Hepatocyte (in vitro differentiated cells): ENCODE results near the gene SCLT1. TPM values are rescaled to one million over a fixed set of nuclear protein-coding genes. Genes with fewer than 3 reads are reported as not detected.

Experiments
- DNase-seq: peaks from one replicate; pipeline ENCODE4 v3.0.0-alpha.2; 2016; ENCODE audit warnings: low spot score
- H2AFZ ChIP-seq: fragments of 200-600 bp; sonication (generic); 2 replicates; pipeline ENCODE4 v1.6.0; 2016; ENCODE audit warnings: antibody characterized with exemption, mild to moderate bottlenecking
- H3K27ac ChIP-seq: fragments of 200-600 bp; sonication (generic); 2 replicates; pipeline ENCODE4 v1.5.1; 2016; ENCODE audit warnings: mild to moderate bottlenecking
- H3K27me3 ChIP-seq: fragments of 200-600 bp; sonication (generic); 2 replicates; pipeline ENCODE4 v1.6.1; 2016
- H3K36me3 ChIP-seq: fragments of 200-600 bp; sonication (generic); replicated peaks from 2 replicates; pipeline ENCODE4 v1.5.1; 2016; ENCODE audit warnings: low read depth; ENCODE audit not compliant: insufficient read depth
- H3K4me1 ChIP-seq: fragments of 200-600 bp; sonication (generic); 2 replicates; pipeline ENCODE4 v1.5.1; 2016; ENCODE audit warnings: mild to moderate bottlenecking, moderate library complexity; ENCODE audit not compliant: insufficient read depth
- H3K4me2 ChIP-seq: fragments of 200-600 bp; sonication (generic); 2 replicates; pipeline ENCODE4 v1.6.0; 2016
- H3K4me3 ChIP-seq: fragments of 200-600 bp; sonication (generic); 2 replicates; pipeline ENCODE4 v1.5.1; 2016; ENCODE audit warnings: mild to moderate bottlenecking
- H3K79me2 ChIP-seq: fragments of 200-600 bp; sonication (generic); 2 replicates; pipeline ENCODE4 v1.6.0; 2017; ENCODE audit warnings: mild to moderate bottlenecking
- H3K9me2 ChIP-seq: fragments of 200-600 bp; sonication (generic); replicated peaks from 2 replicates; pipeline ENCODE4 v1.6.0; 2017; ENCODE audit warnings: mild to moderate bottlenecking; ENCODE audit not compliant: insufficient read depth
- H3K9me3 ChIP-seq: fragments of 200-600 bp; sonication (generic); 2 replicates; pipeline ENCODE4 v1.5.1; 2016; ENCODE audit warnings: low read depth, mild to moderate bottlenecking
- H4K20me1 ChIP-seq: fragments of 200-600 bp; sonication (generic); 2 replicates; pipeline ENCODE4 v1.6.0; 2016; ENCODE audit warnings: mild to moderate bottlenecking; ENCODE audit not compliant: insufficient read depth, poor library complexity, severe bottlenecking
- CTCF ChIP-seq: fragments of 200-600 bp; sonication (generic); IDR thresholded peaks from 2 replicates; pipeline ENCODE4 v1.5.1; 2016; ENCODE audit warnings: antibody characterized with exemption, mild to moderate bottlenecking; ENCODE audit not compliant: poor library complexity
- EZH2 ChIP-seq: fragments of 200-600 bp; sonication (generic); IDR thresholded peaks from 2 replicates; pipeline ENCODE4 v1.6.1; 2016; ENCODE audit warnings: antibody characterized with exemption, mild to moderate bottlenecking, borderline replicate concordance
- EZH2phosphoT487 ChIP-seq: fragments of 200-600 bp; sonication (generic); IDR thresholded peaks from one replicate; pipeline ENCODE4 v1.6.1; 2018; ENCODE audit warnings: antibody characterized with exemption, mild to moderate bottlenecking, low read depth, moderate library complexity; ENCODE audit not compliant: unreplicated experiment, severe bottlenecking
- WGBS: methylation state at CpG from one replicate; pipeline ENCODE4 v1.1.6; 2016; ENCODE audit warnings: low lambda C conversion rate; ENCODE audit errors: missing lambda C conversion rate; 5-methylcytosine and 5-hydroxymethylcytosine counted together
- polyA plus RNA-seq: library from polyadenylated mRNA; unstranded; fragments of >200 nt; fragmentation: Nextera tagmentation; extraction: Ambion mirVana; gene quantifications from 2 replicates; pipeline ENCODE4 v1.2.1, GENCODE V29; 2016
- total RNA-seq: library from RNA; depleted of rRNA; stranded (reverse); fragments of >200 nt; gene quantifications from 2 replicates; pipeline ENCODE4 v1.2.3, GENCODE V29; 2014

Gene SCLT1
- total and polyA plus RNA-seq, 2 experiments from 2014 or later, result 6.9 to 13.6 TPM

DNA sequence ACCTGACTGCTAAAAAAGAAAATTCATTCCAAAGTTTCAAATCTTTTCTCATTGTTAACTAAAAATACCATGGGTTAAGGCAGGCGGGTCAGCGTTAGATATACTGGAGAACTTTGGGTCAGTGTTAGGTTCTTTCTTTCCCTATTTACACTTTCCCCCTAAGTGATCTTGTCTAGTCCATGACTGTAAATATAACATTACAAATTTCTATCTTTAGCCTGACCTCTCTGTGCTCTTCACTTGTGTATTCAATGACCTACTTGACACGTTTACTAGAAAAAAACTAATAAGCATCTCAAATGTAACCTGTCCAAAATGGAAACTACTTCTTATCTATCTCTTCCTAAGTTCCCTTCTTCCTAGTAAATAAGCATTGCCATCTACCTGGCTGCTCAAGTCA lies 188.5 kb downstream of the SCLT1 start:
- Histone ChIP-seq H3K9me2 (no peaks in the 10 kb centered on the region), H3K27ac (no peak overlapping the region), H3K79me2 (no peaks in the 10 kb centered on the region), H3K4me1 (no peaks in the 10 kb centered on the region), H4K20me1 (no peaks in the 10 kb centered on the region), H3K27me3 (no peaks in the 10 kb centered on the region), H3K4me3 (no peak overlapping the region), H3K9me3 (no peaks in the 10 kb centered on the region), H3K36me3 (no peaks in the 10 kb centered on the region), H2AFZ (no peak overlapping the region), H3K4me2 (no peak overlapping the region)
- DNase-seq, result no peak
- TF ChIP-seq EZH2 (no peak), EZH2phosphoT487 (no peak)
- WGBS, result 91% methylated on average over 3 of the region's 3 CpGs

DNA sequence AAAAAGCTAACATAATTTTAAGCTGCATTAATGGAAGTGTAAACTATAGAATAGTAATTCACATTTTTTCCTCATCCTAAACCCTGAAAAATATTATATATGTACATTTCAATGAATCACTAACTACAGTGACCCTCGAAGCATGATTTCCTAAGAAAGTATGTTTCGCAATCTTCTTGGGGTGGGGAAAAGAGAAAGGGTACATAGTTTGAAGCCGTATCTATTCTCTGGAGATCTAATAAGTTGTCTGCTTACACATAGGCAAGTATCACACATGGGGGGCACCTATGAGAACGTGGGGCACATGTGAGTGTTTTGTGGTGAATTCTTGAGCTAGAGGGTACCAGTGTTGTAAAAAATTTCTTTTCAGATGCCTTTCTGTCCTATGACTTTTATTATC lies 212.7 kb downstream of the SCLT1 start:
- H3K9me3 ChIP-seq, result no peaks in the 10 kb centered on the region
- H3K79me2 ChIP-seq, result no peaks in the 10 kb centered on the region
- H3K27ac ChIP-seq, result no peak overlapping the region
- DNase-seq, result no peak
- no peak overlapping the region for H2AFZ ChIP-seq
- no peaks in the 10 kb centered on the region for H3K36me3 ChIP-seq
- no peak overlapping the region for H3K4me3 ChIP-seq
- no peaks in the 10 kb centered on the region for H3K27me3 ChIP-seq
- 78% methylated on average over 4 of the region's 4 CpGs for WGBS
- H3K4me1 ChIP-seq, result no peaks in the 10 kb centered on the region
- H3K4me2 ChIP-seq, result no peak overlapping the region
- TF ChIP-seq EZH2 (no peak), EZH2phosphoT487 (no peak), CTCF (no peak)
- no peaks in the 10 kb centered on the region for H3K9me2 ChIP-seq
- H4K20me1 ChIP-seq, result no peaks in the 10 kb centered on the region

DNA sequence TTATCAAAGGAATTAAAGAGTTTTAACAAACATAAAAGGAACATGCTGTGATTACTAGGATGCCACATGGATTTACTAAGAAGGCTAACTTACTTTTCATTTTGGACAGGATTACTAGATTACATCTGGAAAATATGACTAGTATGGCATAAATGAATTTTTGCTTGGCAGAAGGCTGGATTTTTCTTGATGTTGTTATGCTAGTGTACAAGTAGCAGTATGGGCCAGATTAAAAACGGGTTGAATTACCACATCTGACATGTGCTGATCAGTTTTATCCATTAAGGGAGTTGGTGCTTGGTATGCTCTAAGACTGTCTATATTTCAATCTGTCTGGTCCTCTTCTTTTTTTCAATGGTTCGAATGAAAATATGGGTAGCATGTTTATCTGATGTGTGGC lies 213.4 kb downstream of the SCLT1 start:
- DNase-seq, result no peak
- Histone ChIP-seq H3K9me3 (no peaks in the 10 kb centered on the region), H3K4me1 (no peaks in the 10 kb centered on the region), H3K36me3 (no peaks in the 10 kb centered on the region), H3K27me3 (no peaks in the 10 kb centered on the region), H3K4me2 (no peak overlapping the region), H3K27ac (no peak overlapping the region), H3K79me2 (no peaks in the 10 kb centered on the region), H2AFZ (no peak overlapping the region), H3K4me3 (no peak overlapping the region), H3K9me2 (no peaks in the 10 kb centered on the region), H4K20me1 (no peaks in the 10 kb centered on the region)
- 78% methylated on average over 2 of the region's 2 CpGs for WGBS
- TF ChIP-seq EZH2phosphoT487, result no peak
- TF ChIP-seq CTCF, result no peak
- no peak for TF ChIP-seq EZH2

DNA sequence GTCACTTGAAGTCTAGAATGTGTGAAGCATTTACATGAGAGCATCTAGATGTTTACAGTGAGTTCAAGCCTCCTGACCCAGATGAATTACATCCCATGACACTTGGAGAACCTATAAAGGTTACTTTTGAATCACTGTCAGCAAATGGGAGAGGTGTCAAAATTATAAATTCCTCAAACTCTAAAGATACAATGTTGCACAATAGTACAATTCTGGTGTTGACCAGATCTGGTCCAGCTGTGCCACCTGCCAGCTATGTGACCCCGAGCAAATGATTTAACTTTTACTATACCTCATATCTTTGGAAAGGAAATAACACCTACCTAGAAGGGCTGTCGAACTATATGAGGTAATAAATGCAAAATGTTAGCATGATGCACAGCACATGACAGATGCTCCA lies 214.1 kb downstream of the SCLT1 start:
- Histone ChIP-seq H3K79me2 (no peaks in the 10 kb centered on the region), H3K27ac (no peak overlapping the region), H3K4me2 (no peak overlapping the region), H3K36me3 (no peaks in the 10 kb centered on the region), H3K27me3 (no peaks in the 10 kb centered on the region), H3K4me3 (no peak overlapping the region), H3K4me1 (no peaks in the 10 kb centered on the region), H2AFZ (no peak overlapping the region), H3K9me2 (no peaks in the 10 kb centered on the region), H4K20me1 (no peaks in the 10 kb centered on the region), H3K9me3 (no peaks in the 10 kb centered on the region)
- 89% methylated on average over 2 of the region's 2 CpGs for WGBS
- DNase-seq, result no peak
- no peak for TF ChIP-seq CTCF
- TF ChIP-seq EZH2, result no peak
